ENCODE measurements around the gene ADCY1. TPM values are rescaled to one million over a fixed set of nuclear protein-coding genes. Genes with fewer than 3 reads are reported as not detected.

The ADCY1 gene
- total RNA-seq, 2 donors from 2014 or later = 15.3 to 18.5 TPM

GRCh38 chr7:45685619-45686240 lies 111.6 kb downstream of the ADCY1 start:
- Mint-ChIP-seq H3K27ac (no peak overlapping the region), H3K4me1 (peaks cover 8% of the 10 kb centered on the region), H3K36me3 (ENCODE audit: low read depth) (no peaks in the 10 kb centered on the region)

GRCh38 chr7:45686441-45687184 lies 112.4 kb downstream of the ADCY1 start:
- H3K9me3 Mint-ChIP-seq = no peaks in the 10 kb centered on the region
- DNase-seq = peak; percentile 24
- Histone ChIP-seq H3K36me3 (ENCODE audit: control insufficient read depth, insufficient read depth, low read length) (no peaks in the 10 kb centered on the region), H3K4me1 (ENCODE audit: control insufficient read depth, insufficient read depth, low read length) (no peaks in the 10 kb centered on the region), H3K4me3 (ENCODE audit: low read length) (no peak overlapping the region), H3K27me3 (ENCODE audit: control insufficient read depth, insufficient read depth, low read length, poor library complexity, severe bottlenecking) (no peaks in the 10 kb centered on the region), H3K27ac (ENCODE audit: low read depth, low read length) (no peak overlapping the region), H3K9ac (ENCODE audit: extremely low read depth, low read length, poor library complexity, severe bottlenecking) (no peak overlapping the region), H3K9me3 (ENCODE audit: control insufficient read depth, low read length) (no peaks in the 10 kb centered on the region)
- no peak for TF ChIP-seq CTCF (conservative IDR thresholded peaks at IDR 0.05)
- H3K4me3 Mint-ChIP-seq = no peak overlapping the region
- no peaks in the 10 kb centered on the region for H3K36me3 Mint-ChIP-seq (ENCODE audit: low read depth)
- 90 to 98% methylated on average over 9 to 19 of the region's 19 CpGs for WGBS, 2 experiments (ENCODE audit: insufficient coverage in 1 of 2, insufficient read length in 1 of 2)
- peaks cover 6% of the 10 kb centered on the region for H3K4me1 Mint-ChIP-seq
- H3K27me3 Mint-ChIP-seq (ENCODE audit: insufficient read depth) = no peaks in the 10 kb centered on the region
- no peak overlapping the region for H3K27ac Mint-ChIP-seq

More at GRCh38 chr7:45685619-45686240, 111.6 kb downstream of the ADCY1 start:
- TF ChIP-seq CTCF (conservative IDR thresholded peaks at IDR 0.05) = no peak
- Mint-ChIP-seq H3K9me3 (no peaks in the 10 kb centered on the region), H3K27me3 (ENCODE audit: insufficient read depth) (no peaks in the 10 kb centered on the region), H3K4me3 (no peak overlapping the region)
- WGBS, 2 experiments (ENCODE audit: insufficient coverage in 1 of 2, insufficient read length in 1 of 2) = 94 to 96% methylated on average over 9 to 11 of the region's 11 CpGs
- Histone ChIP-seq H3K4me3 (ENCODE audit: low read length) (no peak overlapping the region), H3K4me1 (ENCODE audit: control insufficient read depth, insufficient read depth, low read length) (no peaks in the 10 kb centered on the region), H3K9me3 (ENCODE audit: control insufficient read depth, low read length) (no peaks in the 10 kb centered on the region), H3K27ac (ENCODE audit: low read depth, low read length) (no peak overlapping the region), H3K27me3 (ENCODE audit: control insufficient read depth, insufficient read depth, low read length, poor library complexity, severe bottlenecking) (no peaks in the 10 kb centered on the region), H3K9ac (ENCODE audit: extremely low read depth, low read length, poor library complexity, severe bottlenecking) (no peak overlapping the region), H3K36me3 (ENCODE audit: control insufficient read depth, insufficient read depth, low read length) (no peaks in the 10 kb centered on the region)
- DNase-seq = peak; percentile 18

GRCh38 chr7:45687185-45687560 lies 113.0 kb downstream of the ADCY1 start:
- Histone ChIP-seq H3K9ac (ENCODE audit: extremely low read depth, low read length, poor library complexity, severe bottlenecking) (no peak overlapping the region), H3K9me3 (ENCODE audit: control insufficient read depth, low read length) (no peaks in the 10 kb centered on the region), H3K4me1 (ENCODE audit: control insufficient read depth, insufficient read depth, low read length) (no peaks in the 10 kb centered on the region), H3K27ac (ENCODE audit: low read depth, low read length) (no peak overlapping the region), H3K4me3 (ENCODE audit: low read length) (no peak overlapping the region), H3K36me3 (ENCODE audit: control insufficient read depth, insufficient read depth, low read length) (no peaks in the 10 kb centered on the region), H3K27me3 (ENCODE audit: control insufficient read depth, insufficient read depth, low read length, poor library complexity, severe bottlenecking) (no peaks in the 10 kb centered on the region)
- Mint-ChIP-seq H3K9me3 (no peaks in the 10 kb centered on the region), H3K36me3 (ENCODE audit: low read depth) (no peaks in the 10 kb centered on the region), H3K4me3 (no peak overlapping the region), H3K27me3 (ENCODE audit: insufficient read depth) (no peaks in the 10 kb centered on the region), H3K27ac (no peak overlapping the region), H3K4me1 (peaks cover 6% of the 10 kb centered on the region)
- no peak for TF ChIP-seq CTCF (conservative IDR thresholded peaks at IDR 0.05)
- DNase-seq = peak; percentile 22
- 90% methylated on average over 3 of the region's 3 CpGs; no CpG with 5 or more reads in 1 of the 2 experiments for WGBS, 2 experiments (ENCODE audit: insufficient coverage in 1 of 2, insufficient read length in 1 of 2)
